NCI-H2107 (cell line): ENCODE results near the gene SH3BP4.
A peak's percentile ranks its signal among the peaks of the same experiment; 100 is the strongest.

Experiments
- DNase-seq: peaks from one replicate; lab custom pipeline; 2025; lab: John Stamatoyannopoulos, UW

Gene SH3BP4

GRCh38 chr2:234947556-234947955 is 4.3 kb upstream of the SH3BP4 start:
- DNase-seq = no peak

GRCh38 chr2:234949762-234950434 is 1.9 kb upstream of the SH3BP4 start:
- DNase-seq = no peak

GRCh38 chr2:234950435-234950729 is 1.4 kb upstream of the SH3BP4 start:
- no peak for DNase-seq

DNA sequence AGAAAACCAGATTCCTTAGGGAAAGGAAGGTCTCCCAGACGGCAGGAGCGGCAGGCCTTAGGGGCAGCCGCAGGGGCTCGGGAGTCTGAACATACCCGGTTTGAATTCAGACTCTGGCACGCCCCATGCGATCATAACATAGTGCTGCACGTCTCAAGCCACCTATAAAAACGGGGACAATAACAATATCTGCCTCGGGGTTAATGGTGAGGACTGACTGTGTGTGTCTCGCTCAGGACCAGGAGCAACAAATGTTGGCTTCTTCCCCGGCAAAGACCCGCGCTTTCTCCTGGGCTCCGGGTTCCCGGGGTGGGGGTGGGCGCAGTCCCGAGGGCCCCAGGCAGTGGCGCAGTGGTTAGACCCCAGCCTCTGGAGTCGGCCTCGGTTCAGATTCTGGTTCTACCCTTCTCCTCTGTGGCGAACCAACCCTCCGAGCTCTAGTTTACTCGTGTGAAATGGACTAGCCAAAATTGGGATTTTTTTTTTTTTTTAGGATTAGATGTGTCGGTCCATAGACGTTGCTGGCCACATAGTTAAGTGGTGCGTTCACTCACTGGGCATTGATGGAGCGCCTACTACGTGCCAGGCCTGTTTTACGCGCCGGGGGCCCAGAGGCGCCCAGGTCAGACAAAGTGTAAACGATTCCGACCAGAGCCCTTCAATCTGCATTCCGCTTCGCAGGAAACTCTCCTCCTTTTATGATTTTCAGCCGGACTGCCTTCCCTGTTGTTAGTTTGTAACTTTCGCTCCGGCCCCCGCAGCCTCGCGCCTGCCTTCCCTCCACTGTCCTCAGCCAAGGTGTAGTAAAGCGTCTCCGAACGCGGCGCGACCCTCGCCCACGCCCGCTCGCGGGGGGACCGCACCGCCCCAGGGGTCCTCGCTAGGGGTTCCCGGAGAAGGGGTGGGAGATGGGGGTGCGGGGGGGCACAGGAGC is 820 bp upstream of the SH3BP4 start:
- no peak for DNase-seq

DNA sequence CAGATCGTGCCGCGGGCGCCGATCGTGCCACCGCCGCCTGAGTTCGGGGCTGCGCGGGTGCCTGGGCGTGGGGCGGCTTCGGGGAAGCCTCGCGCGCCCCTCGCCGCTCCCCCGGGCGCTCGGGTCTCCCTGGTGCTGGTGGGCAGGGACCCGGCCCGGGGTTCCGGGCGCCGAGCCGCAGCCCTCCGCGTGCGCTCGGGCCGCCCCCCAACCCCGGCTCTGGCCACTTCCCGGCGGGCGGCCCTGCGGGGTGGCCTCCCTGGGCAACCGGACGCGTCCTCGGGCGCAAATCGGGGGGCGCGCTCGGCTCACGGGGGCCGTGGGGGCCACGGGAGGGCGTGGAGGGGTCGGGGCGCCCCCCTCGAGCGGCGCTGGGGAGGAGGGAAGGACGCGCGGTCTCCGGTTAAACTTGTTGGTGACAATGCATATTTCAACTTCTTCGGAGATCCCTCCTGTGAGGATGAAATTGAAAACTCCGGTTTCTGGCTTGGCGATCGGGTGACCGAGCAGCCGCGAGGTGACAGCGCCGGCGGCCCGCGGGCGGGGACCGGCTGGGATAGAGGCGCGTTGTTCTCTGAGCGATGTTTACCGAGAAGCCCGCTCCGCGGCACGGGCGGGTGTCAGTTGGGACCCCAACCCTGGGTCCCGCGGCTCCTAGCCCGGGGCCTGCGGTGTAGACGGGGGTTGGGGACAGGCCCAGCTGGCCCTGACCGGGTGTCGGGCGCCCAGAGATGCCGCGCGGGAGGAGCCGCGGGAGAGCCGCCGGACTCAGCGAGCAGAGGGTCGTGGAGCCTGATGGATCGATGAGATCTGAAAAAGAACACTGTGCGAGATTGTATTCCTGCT is 676 bp downstream of the SH3BP4 start:
- no peak for DNase-seq

DNA sequence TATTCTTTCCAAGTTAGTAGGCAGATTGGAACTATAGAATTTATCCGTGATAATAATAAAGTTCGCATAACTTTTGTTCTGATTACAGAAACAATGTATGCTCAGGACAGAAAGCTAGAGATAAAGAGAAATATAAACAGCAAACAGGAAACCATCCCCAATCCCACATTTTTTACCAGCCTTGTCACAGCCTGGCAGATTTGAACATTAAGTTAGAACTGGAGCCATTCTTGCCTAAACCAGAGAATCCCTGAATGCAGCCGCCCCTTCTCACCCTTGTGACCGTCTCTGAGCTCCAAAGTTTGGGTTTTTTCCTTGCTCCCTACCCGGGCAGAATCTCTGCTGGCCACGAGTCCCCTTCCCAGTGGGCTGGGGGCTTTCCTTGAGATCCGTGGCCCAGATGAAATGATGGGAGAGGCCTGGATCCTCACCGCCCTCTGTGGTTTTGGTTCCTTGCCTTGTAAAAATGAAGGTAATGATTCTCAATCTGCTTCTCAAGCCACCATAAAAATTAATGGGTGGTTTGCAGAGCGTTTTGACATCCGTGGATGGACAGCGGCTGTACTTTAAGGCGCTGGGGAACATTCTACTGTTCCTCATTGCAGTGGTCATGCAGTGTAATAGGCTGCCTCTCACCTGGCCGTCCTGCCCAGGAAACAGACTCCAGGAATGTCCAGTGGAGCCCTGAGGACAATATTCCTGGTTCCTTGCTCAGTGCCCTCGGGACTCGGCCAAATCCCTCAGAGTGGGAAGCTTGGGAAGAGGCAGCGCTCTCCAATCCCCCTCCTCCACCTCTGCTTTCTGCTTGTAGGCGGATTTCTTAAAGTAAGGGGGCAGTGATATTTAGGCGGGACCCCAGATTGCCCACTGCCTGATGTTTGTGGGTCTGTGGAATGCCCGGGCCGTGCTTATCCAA is 1.6 kb downstream of the SH3BP4 start:
- no peak for DNase-seq

- no peak for DNase-seq
These were observed 2.8 kb downstream of the SH3BP4 start for GRCh38 chr2:234954551-234954992.

DNA sequence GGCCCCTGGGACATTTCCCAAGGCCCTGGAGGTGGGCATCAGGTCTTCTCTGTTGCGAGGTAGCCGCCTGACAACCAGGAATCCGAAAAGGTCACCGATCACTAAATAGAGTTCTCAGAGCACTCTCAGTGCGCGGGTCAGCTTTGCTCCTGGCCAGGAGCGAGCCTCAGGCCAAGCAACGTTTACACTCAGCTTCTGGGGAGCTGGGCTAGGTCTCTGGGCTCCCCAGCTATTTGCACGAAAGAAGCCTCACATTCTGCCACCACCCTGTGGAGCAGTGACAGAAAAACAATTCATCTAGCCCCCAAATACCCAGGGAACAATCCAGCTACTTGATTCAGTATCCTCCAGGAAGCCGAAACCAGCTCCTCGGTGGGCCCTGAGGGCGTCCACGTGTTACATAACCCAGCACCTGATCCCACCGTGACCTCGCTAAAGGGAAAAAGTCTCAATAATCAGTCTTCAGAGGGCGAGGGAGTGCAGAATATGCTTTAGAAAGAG is 3.3 kb downstream of the SH3BP4 start:
- no peak for DNase-seq

- no peak for DNase-seq
These were observed 4.2 kb downstream of the SH3BP4 start for GRCh38 chr2:234955971-234956509.

DNA sequence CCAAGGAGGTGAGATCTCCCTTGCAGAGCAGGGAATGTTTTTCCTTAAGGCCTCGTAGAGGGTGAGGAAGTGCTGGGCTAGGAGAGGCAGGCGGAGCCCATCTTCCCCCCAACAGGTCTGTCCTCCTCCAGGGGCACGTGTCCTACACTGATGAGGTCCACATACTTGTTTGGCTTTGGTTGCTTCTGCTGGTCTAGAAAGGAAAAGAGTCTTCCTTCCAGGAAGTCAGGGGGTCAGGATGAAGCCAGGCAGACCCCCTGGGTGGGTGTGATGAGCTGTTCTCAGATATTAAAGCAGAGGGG is 6.0 kb downstream of the SH3BP4 start:
- no peak for DNase-seq

- no peak for DNase-seq
These were observed 6.5 kb downstream of the SH3BP4 start for GRCh38 chr2:234958311-234958710.

DNA sequence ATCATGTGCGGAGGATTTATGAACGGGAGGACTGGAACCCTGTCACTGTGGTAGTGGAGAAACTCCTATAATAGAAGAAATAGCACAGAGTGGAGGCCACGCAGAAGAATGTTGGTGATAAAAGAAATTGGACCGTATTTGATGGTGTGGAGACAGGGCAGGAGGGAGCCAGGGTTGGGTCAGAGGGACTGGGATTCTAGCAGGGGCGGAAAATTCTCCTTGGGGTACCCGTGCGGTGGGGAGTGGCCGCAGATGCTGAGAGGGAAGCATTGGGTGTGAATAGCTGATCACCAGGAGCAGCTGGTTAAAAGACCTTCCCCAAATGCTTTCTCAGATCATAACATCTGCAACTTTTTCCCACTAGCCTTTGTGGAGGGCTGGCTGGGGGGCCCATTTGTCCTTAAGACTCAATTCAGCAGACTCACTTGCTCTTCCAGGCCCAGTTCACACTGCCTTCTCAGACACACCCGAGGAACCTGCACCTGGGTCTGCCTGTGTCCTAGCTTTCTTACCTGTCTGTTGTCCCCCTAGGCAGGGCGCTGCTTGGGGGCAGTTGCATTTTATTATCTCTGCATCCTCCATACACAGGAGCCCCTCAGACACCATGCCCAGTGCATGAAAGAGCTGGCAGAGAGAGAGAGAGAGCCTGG is 7.1 kb downstream of the SH3BP4 start:
- no peak for DNase-seq

GRCh38 chr2:234960175-234961088 is 8.6 kb downstream of the SH3BP4 start:
- peak; percentile 52 for DNase-seq

GRCh38 chr2:234961784-234962183 is 10.0 kb downstream of the SH3BP4 start:
- DNase-seq = no peak

GRCh38 chr2:234963773-234964615 is 12.2 kb downstream of the SH3BP4 start:
- DNase-seq = no peak

GRCh38 chr2:234964631-234965461 is 13.0 kb downstream of the SH3BP4 start:
- DNase-seq = no peak

DNA sequence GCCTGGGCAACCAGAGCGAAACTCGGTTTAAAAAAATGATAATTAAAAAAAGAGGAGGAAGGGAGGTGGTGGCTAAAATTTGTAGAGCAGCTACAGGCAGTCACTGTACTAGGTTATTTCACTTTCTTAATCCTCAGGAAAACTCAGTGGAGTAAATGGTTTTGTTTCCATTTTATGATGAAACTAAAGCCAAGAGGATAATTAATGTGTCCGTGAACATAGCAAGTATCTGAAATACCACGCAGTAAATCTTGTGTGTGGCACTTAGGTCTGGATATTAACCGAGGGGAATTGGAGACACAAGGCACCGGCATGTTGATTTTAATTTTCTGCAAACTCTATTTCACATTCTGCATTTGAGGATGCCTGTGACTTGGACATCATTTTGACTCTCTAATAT is 14.5 kb downstream of the SH3BP4 start:
- DNase-seq = no peak
